Measurements from ENCODE around the gene HLX. TPM values are rescaled to one million over a fixed set of nuclear protein-coding genes. Genes with fewer than 3 reads are reported as not detected.

Gene HLX
- total and polyA plus RNA-seq, 2 of the 13 experiments (the other 11 are each of a cell fraction or from before 2014, with no cell fraction given) = 0.30 to 0.35 TPM

DNA sequence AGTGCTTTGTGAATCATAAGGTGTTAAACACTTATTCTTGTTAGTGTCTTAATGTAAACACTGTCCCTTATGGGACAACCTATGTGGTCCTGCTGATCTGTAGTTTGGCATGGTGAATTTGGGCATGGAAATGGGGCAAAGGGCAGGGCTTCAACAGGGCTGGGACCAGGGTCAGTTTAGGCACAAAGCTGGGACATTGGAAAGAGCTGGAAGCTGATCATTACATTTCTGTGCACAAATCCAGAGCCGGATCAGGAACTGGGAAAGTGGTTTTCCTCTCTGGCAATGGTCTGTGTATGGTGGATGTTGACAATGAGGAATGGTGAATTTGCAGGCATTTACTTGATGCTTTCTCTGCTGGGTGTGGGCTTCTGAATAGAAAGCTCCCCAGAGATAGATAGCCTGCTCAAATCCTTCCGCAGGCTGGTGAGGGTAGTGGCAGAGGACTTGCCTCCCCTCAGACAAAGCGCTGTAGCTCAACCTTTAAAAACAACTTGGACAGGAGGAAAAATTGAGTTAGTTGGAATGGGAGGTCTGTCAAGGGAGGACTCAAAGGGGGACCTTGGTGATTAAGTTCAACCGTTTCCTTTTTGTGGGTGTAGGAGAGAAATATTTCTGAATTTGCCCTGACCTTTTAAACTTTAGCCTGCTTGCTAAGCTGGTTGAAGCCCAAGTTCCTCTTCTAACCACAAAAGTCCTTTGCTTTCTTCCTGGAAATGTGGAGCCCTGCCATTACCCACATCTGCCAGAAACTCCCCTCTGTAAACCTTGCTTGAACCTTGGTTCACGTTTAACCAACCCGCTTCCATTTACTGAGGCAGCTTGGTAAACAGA is 35.3 kb downstream of the HLX start:
- no peak for DNase-seq (ENCODE audit: low spot score)
- no peak for FAIRE-seq
- ATAC-seq = peak; percentile 28; the same call in 1 of the 3 replicates
- ChIA-PET POLR2A (no interaction called here), CTCF (ENCODE audit: low intra/inter-chr PET ratio, low total read pairs) (no interaction called here)
- H3K36me3 ChIP-seq (replicated peaks in 1 of 2; ENCODE audit: control insufficient read depth in 1 of 2, insufficient read depth in 2 of 2, low read length in 2 of 2) = no peaks in the 10 kb centered on the region
- TF ChIP-seq ZBTB10 (CRISPR knock-in tag; IDR thresholded peaks at IDR 0.05; ENCODE audit: borderline replicate concordance) = no peak
- TF ChIP-seq MIER3 (CRISPR knock-in tag; IDR thresholded peaks at IDR 0.05; ENCODE audit: borderline replicate concordance) = no peak
- TF ChIP-seq RARA (CRISPR knock-in tag; IDR thresholded peaks at IDR 0.05) = 0 out of 2 replicates have a peak, but pooled peaks have one; percentile 36
- no peak for TF ChIP-seq KMT2A (CRISPR knock-in tag; IDR thresholded peaks at IDR 0.05)
- 0 out of 2 replicates have a peak, but pooled peaks have one; percentile 27 for TF ChIP-seq ZNF232 (CRISPR knock-in tag; IDR thresholded peaks at IDR 0.05; ENCODE audit: borderline replicate concordance)
- H3K27ac ChIP-seq (ENCODE audit: extremely low read length, insufficient read depth, low read length) = no peak overlapping the region
- no peak overlapping the region for H3K4me3 ChIP-seq (replicated peaks in 1 of 3; ENCODE audit: insufficient read depth in 1 of 3, low read depth in 2 of 3, low read length in 3 of 3)
- WGBS (ENCODE audit: low lambda C conversion rate) = 35% methylated on average over 6 of the region's 6 CpGs
- no peaks in the 10 kb centered on the region for H4K20me1 ChIP-seq (ENCODE audit: insufficient read depth, low read length)
- BruUV-seq (replicated peaks) = no TSS peak
- intact Hi-C loops (cut with micrococcal nuclease; ENCODE audit: unreplicated experiment) (no loop called here), in situ Hi-C loops (cut with HindIII; ENCODE audit: extremely low pct_ligation_motif_present, low pct_unique_long_range_greater_than_20kb) (no loop called here)
- H2AFZ ChIP-seq (ENCODE audit: low read length) = no peak overlapping the region
- H3K9ac ChIP-seq (ENCODE audit: insufficient read depth, low read depth, low read length) = no peak overlapping the region
- H3K27me3 ChIP-seq (ENCODE audit: control insufficient read depth in 1 of 2, insufficient read depth in 2 of 2, low read length in 2 of 2) = peaks cover 0 to 8% of the 10 kb centered on the region in 2 experiments; a peak in 1 of 5 replicates
- no peaks in the 10 kb centered on the region for H3K9me3 ChIP-seq (ENCODE audit: low read length)
- H3K4me2 ChIP-seq (ENCODE audit: low read depth, low read length) = peak overlapping the region; percentile 19; the same call in 1 of the 2 replicates
- H3K4me1 ChIP-seq (ENCODE audit: insufficient read depth, low read length) = peaks cover 25% of the 10 kb centered on the region
- no peaks in the 10 kb centered on the region for H3K79me2 ChIP-seq (ENCODE audit: insufficient read depth, low read length)

Data from HepG2 (cell line).